Suppressor macrophage treated with lipopolysaccharide for 4 hours (primary cell): Measurements from ENCODE around the gene DOCK10.
A peak's percentile ranks its signal among the peaks of the same experiment; 100 is the strongest.

Source experiments
- DNase-seq: peaks from one replicate; pipeline ENCODE4 v3.0.0-alpha.2; 2020

The DOCK10 gene

GRCh38 chr2:224869601-224870233 is 172.6 kb downstream of the DOCK10 start:
- no peak for DNase-seq

GRCh38 chr2:224865016-224865415 is 177.3 kb downstream of the DOCK10 start:
- DNase-seq: no peak

GRCh38 chr2:224861266-224861665 is 181.0 kb downstream of the DOCK10 start:
- DNase-seq: no peak

GRCh38 chr2:224860786-224861185 is 181.5 kb downstream of the DOCK10 start:
- no peak for DNase-seq

- DNase-seq: no peak
Observed at GRCh38 chr2:224851811-224852210, 190.5 kb downstream of the DOCK10 start.

GRCh38 chr2:224850081-224850480 is 192.2 kb downstream of the DOCK10 start:
- no peak for DNase-seq

- no peak for DNase-seq
Observed at GRCh38 chr2:224849264-224849663, 193.0 kb downstream of the DOCK10 start.

- no peak for DNase-seq
Observed at GRCh38 chr2:224847961-224848850, 194.1 kb downstream of the DOCK10 start.

- no peak for DNase-seq
Observed at GRCh38 chr2:224847381-224847780, 194.9 kb downstream of the DOCK10 start.

- no peak for DNase-seq
Observed at GRCh38 chr2:224846686-224847085, 195.6 kb downstream of the DOCK10 start.

- no peak for DNase-seq
Observed at GRCh38 chr2:224846161-224846560, 196.1 kb downstream of the DOCK10 start.

- DNase-seq: no peak
Observed at GRCh38 chr2:224843141-224843540, 199.1 kb downstream of the DOCK10 start.

- DNase-seq: no peak
Observed at GRCh38 chr2:224841910-224842309, 200.4 kb downstream of the DOCK10 start.

- DNase-seq: no peak
Observed at GRCh38 chr2:224838335-224838734, 203.9 kb downstream of the DOCK10 start.

GRCh38 chr2:224837558-224837957 is 204.7 kb downstream of the DOCK10 start:
- peak; percentile 20 for DNase-seq

GRCh38 chr2:224837066-224837465 is 205.2 kb downstream of the DOCK10 start:
- no peak for DNase-seq

GRCh38 chr2:224836263-224836662 is 206.0 kb downstream of the DOCK10 start:
- DNase-seq: no peak

GRCh38 chr2:224835405-224835804 is 206.9 kb downstream of the DOCK10 start:
- DNase-seq: no peak

- DNase-seq: no peak
Observed at GRCh38 chr2:224833986-224834385, 208.3 kb downstream of the DOCK10 start.

GRCh38 chr2:224832207-224832606 is 210.1 kb downstream of the DOCK10 start:
- DNase-seq: no peak

- no peak for DNase-seq
Observed at GRCh38 chr2:224831530-224831929, 210.7 kb downstream of the DOCK10 start.

GRCh38 chr2:224820283-224820991 is 221.8 kb downstream of the DOCK10 start:
- no peak for DNase-seq

- no peak for DNase-seq
Observed at GRCh38 chr2:224819075-224819474, 223.2 kb downstream of the DOCK10 start.

- DNase-seq: no peak
Observed at GRCh38 chr2:224817676-224818075, 224.6 kb downstream of the DOCK10 start.
